Lower lobe of right lung (tissue), 2 donors: ENCODE measurements around the gene RFK. TPM values are rescaled to one million over a fixed set of nuclear protein-coding genes. Genes with fewer than 3 reads are reported as not detected.

Experiments
- ATAC-seq, 2 donors: fragments of 200-7000 bp; cut with Tn5 transposase; one replicate each; pipeline ENCODE4 v1.9.1; 2020 to 2022; ENCODE audit warnings: mild to moderate bottlenecking in 2 of 2, moderate library complexity in 2 of 2
- DNase-seq: peaks from one replicate; pipeline ENCODE4 v3.0.0-alpha.2; 2020
- H3K27ac ChIP-seq: fragments of 200-600 bp; one replicate; pipeline ENCODE4 v1.8.0; 2022
- H3K27me3 ChIP-seq: fragments of 200-600 bp; one replicate; pipeline ENCODE4 v1.8.0; 2022; ENCODE audit warnings: low read depth
- H3K36me3 ChIP-seq: fragments of 200-600 bp; one replicate; pipeline ENCODE4 v1.8.0; 2022; ENCODE audit warnings: mild to moderate bottlenecking
- H3K4me1 ChIP-seq: fragments of 200-600 bp; one replicate; pipeline ENCODE4 v1.8.0; 2022
- H3K4me3 ChIP-seq: fragments of 200-600 bp; one replicate; pipeline ENCODE4 v1.8.0; 2022; ENCODE audit warnings: mild to moderate bottlenecking
- H3K9me3 ChIP-seq: fragments of 200-600 bp; one replicate; pipeline ENCODE4 v1.8.0; 2022
- CTCF ChIP-seq: fragments of 200-600 bp; IDR thresholded peaks from one replicate; pipeline ENCODE4 v1.8.0; 2022; ENCODE audit warnings: antibody characterized with exemption, mild to moderate bottlenecking
- intact Hi-C: fragments of 100-400 bp; cut with DNase I; formaldehyde crosslinking; loops from one replicate; pipeline ENCODE4 v1.11.0; 2022
- total RNA-seq: library from RNA; stranded (reverse); fragmentation: NEBNext Ultra II Directional; extraction: Animal tissue kit (Norgen Biotek cat#: 25700); gene quantifications from one replicate; pipeline ENCODE4 v1.2.1, GENCODE V29; 2021
- donor health status: DM: no; HTN: yes; CAD: no; lungs with severe emphysema.

Gene RFK
- total RNA-seq, 1 donor from 2014 or later, result 18.4 TPM

GRCh38 chr9:76379494-76379893 lies 14.7 kb downstream of the RFK start:
- ATAC-seq (peak; percentile 20 to 41), DNase-seq (no peak)
- no peak overlapping the region for H3K27ac ChIP-seq
- H3K9me3 ChIP-seq, result no peaks in the 10 kb centered on the region
- no peaks in the 10 kb centered on the region for H3K27me3 ChIP-seq
- peaks cover 4% of the 10 kb centered on the region for H3K36me3 ChIP-seq
- peaks cover 14% of the 10 kb centered on the region for H3K4me1 ChIP-seq
- no peak for TF ChIP-seq CTCF
- intact Hi-C loops, result no loop called here
- H3K4me3 ChIP-seq, result no peak overlapping the region

DNA sequence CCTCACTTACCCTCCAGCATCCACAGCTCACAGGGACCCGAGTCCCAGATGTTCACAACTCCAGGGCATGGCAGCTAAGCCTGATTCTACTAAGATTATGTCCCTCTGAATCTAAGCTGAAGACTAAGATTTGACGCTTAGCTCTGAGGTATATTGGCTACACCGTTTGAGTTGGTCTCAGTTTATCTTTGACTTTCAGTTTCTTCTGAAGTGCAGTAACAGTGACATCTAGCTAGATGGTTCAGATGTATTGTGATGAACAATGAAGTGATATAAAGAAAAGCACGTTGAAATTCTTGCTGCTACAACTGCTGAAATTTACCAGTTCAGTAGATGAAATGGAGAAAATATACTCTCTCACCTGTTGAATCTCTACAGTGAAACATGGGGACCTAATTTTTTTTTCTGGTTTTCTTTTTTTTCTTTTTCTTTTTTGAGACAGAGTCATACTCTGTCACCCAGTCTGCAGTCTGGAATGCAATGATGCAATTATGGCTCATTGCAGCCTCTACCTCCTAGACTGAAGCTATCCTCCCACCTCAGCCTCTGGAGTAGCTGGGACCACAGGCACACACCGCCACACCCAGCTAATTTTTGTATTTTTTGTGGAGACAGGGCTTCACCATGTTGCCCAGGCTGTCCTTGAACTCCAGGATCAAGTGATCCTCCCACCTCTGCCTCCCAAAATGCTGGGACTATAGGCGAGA lies 15.7 kb downstream of the RFK start:
- DNase-seq, result no peak
- Histone ChIP-seq H3K4me3 (no peak overlapping the region), H3K4me1 (peaks cover 19% of the 10 kb centered on the region), H3K27ac (no peak overlapping the region), H3K36me3 (no peaks in the 10 kb centered on the region), H3K27me3 (no peaks in the 10 kb centered on the region), H3K9me3 (no peaks in the 10 kb centered on the region)
- intact Hi-C loops, result no loop called here
- no peak for ATAC-seq
- no peak for TF ChIP-seq CTCF

DNA sequence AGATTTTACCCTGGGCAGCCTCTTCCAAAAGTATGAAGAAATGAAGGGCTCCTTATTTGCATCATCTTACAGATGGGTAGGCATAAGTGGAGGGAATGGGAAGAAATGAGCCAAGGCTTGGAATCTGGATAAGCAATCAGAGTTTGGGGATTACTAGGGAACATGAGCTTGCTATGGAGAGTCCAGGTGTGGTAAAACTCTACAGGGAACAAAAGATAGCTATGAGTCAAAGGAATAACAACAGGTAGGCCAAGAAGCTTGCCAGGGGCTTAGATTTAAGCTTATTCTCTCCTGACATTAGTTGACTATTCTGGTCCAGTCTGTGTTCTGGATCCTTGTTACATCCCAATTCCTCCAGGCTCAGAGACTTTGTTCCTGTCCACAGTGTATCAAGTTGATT lies 16.4 kb downstream of the RFK start:
- no peak for ATAC-seq
- Histone ChIP-seq H3K9me3 (no peaks in the 10 kb centered on the region), H3K36me3 (no peaks in the 10 kb centered on the region), H3K27me3 (no peaks in the 10 kb centered on the region), H3K27ac (no peak overlapping the region), H3K4me1 (peaks cover 26% of the 10 kb centered on the region), H3K4me3 (no peak overlapping the region)
- no peak for TF ChIP-seq CTCF
- intact Hi-C loops, result no loop called here
- no peak for DNase-seq

DNA sequence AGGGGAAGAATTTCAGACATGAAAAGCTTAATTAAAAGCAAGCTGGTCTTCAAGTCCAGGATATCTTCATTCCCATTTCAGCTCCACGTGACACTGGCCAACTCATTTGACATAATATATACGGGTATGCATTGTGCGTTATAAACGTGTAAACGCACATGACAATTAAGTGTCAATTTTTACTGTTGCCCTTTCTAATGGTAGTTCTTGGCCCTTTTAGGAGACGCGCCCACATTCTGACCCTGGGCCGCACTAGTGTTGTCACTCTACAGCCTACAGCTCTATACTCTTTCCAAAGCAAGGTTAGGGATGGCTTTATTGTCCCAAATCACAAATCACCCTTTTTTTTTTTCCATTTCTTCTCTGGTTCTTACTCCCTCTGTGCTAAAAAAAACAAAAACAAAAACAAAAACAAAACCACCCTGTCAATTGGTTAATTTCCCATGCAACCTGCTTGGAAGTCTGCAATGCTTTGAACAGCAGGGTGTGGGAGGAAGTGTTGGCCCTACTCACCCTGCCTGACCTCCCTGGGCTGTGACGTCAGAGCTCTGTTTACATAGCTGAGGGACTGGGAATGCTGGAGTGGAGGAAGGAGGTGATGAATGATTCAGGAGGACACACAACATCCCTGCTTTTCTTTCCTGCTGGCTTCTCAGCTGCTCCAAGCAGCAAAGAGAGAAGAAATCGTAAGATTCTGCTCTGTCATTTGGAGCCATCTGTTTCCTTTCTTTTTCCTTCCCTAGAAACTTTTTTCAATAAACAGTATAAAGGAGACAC lies 19.3 kb downstream of the RFK start:
- peaks cover 37% of the 10 kb centered on the region for H3K4me1 ChIP-seq
- H3K9me3 ChIP-seq, result no peaks in the 10 kb centered on the region
- ATAC-seq (peak; percentile 87 to 88), DNase-seq (peak; percentile 67)
- H3K27ac ChIP-seq, result no peak overlapping the region
- intact Hi-C loops, result no loop called here
- H3K36me3 ChIP-seq, result no peaks in the 10 kb centered on the region
- H3K4me3 ChIP-seq, result no peak overlapping the region
- TF ChIP-seq CTCF, result no peak
- no peaks in the 10 kb centered on the region for H3K27me3 ChIP-seq

DNA sequence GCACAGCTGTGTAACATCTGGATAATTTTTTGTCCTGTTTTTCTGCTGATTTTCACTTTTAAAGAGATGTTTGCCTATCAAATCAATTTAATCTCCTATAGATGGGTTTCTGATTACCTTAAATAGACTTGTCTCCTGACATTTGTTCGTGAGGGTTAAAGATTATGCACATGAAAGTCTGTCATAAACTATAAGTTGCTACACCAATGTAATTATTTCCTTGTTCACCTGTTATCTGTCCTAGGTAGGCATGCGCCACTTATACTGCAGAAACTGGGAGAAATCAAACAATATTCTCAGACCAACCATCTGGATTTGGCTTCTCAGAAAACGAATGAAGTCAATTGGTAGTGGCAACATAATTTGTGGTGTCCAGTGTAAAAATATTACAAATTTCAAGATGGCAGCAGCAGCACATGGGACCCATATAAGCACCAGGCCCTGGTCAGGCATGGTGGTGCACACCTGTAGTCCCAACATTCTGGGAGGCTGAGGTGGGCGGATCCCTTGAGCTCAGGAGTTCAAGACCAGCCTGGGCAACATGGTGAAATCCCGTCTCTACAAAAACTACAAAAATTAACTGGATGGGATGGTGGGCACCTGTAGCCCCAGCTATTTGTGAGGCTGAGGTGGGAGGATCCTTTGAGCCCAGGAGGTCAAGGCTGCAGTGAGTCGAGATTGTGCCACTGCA lies 20.3 kb downstream of the RFK start:
- TF ChIP-seq CTCF, result no peak
- Histone ChIP-seq H3K4me1 (peaks cover 37% of the 10 kb centered on the region), H3K27ac (no peak overlapping the region), H3K27me3 (no peaks in the 10 kb centered on the region), H3K9me3 (no peaks in the 10 kb centered on the region), H3K36me3 (no peaks in the 10 kb centered on the region), H3K4me3 (no peak overlapping the region)
- ATAC-seq (no peak), DNase-seq (no peak)
- intact Hi-C loops, result no loop called here
